ENCODE data around the gene CEBPB. TPM values are rescaled to one million over a fixed set of nuclear protein-coding genes. Genes with fewer than 3 reads are reported as not detected.
A peak's percentile ranks its signal among the peaks of the same experiment; 100 is the strongest.

The CEBPB gene
- total RNA-seq, 1 donor from 2014 or later, result 360 TPM

DNA sequence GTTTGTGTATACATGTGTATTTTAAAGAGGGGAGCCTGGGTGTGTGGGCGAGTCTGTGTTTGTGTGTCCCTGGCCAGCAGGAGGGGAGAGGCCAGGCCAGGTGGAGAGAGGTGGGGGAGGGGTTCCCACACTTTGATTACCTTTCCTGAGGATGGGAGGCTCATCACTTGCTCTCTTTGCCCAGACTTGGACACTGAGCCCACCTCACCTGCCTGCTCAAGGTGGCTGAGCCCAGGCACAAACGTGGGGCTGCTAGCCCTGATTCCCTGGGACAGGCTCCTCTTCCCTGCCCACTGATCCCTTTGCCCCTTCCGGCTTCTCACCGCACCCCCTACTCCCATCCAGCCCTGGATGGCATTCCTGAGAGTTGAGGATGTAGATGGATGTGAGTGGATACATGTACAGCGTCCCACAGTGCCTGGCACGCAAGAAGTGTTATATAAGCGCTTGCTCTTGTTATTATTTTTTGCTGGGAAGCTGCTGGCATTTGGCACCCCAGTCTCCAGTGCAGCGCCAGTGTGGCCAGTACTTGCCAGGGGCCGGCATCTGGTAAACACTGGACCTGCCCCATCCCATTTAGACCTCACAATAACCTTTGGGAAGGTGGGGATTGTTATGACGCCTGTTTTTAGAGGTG lies 2.7 kb downstream of the CEBPB start:
- DNase-seq (ENCODE audit: low spot score in 2 of 2), result no peak
- Histone ChIP-seq H3K36me3 (peaks cover 17 to 38% of the 10 kb centered on the region in 2 donors), H3K4me3 (peak overlapping the region; percentile 99), H3K27me3 (no peaks in the 10 kb centered on the region), H3K9me3 (no peaks in the 10 kb centered on the region), H3K4me1 (peaks cover 10 to 14% of the 10 kb centered on the region in 2 donors), H3K27ac (peak overlapping the region; percentile 99 to 100)
- TF ChIP-seq, protein P1, sequence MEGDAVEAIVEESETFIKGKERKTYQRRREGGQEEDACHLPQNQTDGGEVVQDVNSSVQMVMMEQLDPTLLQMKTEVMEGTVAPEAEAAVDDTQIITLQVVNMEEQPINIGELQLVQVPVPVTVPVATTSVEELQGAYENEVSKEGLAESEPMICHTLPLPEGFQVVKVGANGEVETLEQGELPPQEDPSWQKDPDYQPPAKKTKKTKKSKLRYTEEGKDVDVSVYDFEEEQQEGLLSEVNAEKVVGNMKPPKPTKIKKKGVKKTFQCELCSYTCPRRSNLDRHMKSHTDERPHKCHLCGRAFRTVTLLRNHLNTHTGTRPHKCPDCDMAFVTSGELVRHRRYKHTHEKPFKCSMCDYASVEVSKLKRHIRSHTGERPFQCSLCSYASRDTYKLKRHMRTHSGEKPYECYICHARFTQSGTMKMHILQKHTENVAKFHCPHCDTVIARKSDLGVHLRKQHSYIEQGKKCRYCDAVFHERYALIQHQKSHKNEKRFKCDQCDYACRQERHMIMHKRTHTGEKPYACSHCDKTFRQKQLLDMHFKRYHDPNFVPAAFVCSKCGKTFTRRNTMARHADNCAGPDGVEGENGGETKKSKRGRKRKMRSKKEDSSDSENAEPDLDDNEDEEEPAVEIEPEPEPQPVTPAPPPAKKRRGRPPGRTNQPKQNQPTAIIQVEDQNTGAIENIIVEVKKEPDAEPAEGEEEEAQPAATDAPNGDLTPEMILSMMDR (IDR thresholded peaks at IDR 0.05), result no peak
- intact Hi-C loops (cut with DNase I), result loop anchor here (5.0 kb wide), 1 partner anchor 129 kb away; no protein-coding TSS in a partner anchor

DNA sequence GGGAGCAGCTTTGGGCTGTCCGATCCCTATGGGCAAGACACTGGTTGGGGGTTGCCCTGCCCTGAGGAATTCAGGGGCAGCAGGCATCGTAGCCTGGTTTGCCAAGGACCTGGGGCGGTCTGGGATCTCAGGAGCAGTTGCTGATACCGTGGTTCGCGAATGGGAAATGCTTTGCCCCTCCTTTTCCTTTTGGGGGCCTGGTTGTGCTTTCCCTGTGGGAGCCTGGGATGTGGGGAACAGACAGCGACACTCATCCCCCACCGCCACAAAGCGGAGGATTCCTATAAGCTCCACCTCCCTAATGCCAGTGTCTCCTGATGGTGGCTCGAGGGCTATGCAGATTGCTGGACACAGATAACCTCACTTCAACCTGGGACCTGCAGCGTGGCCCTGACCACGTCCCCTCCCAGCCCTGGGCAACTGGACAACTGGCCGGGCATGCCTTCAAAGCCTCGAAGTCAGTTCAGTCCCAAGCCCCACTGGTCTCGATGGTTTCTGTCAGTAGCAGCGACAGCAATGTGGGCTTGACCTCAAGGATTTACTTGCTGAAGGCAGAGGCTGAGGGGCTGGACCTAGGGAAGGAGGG lies 3.3 kb downstream of the CEBPB start:
- TF ChIP-seq, protein P1 (IDR thresholded peaks at IDR 0.05), result no peak
- H3K36me3 ChIP-seq, result peaks cover 17 to 38% of the 10 kb centered on the region in 2 donors
- peak overlapping the region; percentile 99 for H3K4me3 ChIP-seq
- no peak for DNase-seq (ENCODE audit: low spot score in 2 of 2)
- H3K27me3 ChIP-seq, result no peaks in the 10 kb centered on the region
- intact Hi-C loops (cut with DNase I), result loop anchor here (5.0 kb wide), 1 partner anchor 128 kb away; no protein-coding TSS in a partner anchor
- H3K27ac ChIP-seq, result peak overlapping the region; percentile 99 to 100
- H3K9me3 ChIP-seq, result no peaks in the 10 kb centered on the region
- H3K4me1 ChIP-seq, result peaks cover 10 to 14% of the 10 kb centered on the region in 2 donors

DNA sequence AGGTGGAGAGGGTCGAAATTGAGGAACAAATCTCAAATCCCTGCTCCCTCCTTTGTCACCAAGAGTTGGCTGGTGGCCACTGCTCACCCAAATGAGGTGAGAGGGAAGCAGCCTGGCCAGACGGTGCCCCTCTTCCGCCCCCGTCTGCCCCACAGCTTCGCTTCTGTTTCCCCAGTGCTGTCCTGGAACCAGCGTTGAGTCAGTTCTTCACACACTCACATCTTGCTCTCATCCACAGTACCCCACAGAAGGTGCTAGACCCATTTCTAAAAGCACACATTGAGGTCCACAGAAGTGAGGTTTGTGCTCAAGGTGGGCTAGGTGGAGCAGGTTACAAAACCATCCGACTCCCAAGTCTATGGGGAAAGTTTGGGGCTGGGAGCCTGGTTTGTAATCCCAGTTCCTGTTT lies 3.8 kb downstream of the CEBPB start:
- TF ChIP-seq, protein P1 (IDR thresholded peaks at IDR 0.05), result no peak
- intact Hi-C loops (cut with DNase I), result loop anchor here (5.0 kb wide), 1 partner anchor 128 kb away; no protein-coding TSS in a partner anchor
- no peaks in the 10 kb centered on the region for H3K27me3 ChIP-seq
- peaks cover 17 to 41% of the 10 kb centered on the region in 2 donors for H3K36me3 ChIP-seq
- no peak for DNase-seq (ENCODE audit: low spot score in 2 of 2)
- no peaks in the 10 kb centered on the region for H3K9me3 ChIP-seq
- H3K27ac ChIP-seq, result peak overlapping the region; percentile 99 to 100
- H3K4me3 ChIP-seq, result peak overlapping the region; percentile 99
- peaks cover 10 to 14% of the 10 kb centered on the region in 2 donors for H3K4me1 ChIP-seq

DNA sequence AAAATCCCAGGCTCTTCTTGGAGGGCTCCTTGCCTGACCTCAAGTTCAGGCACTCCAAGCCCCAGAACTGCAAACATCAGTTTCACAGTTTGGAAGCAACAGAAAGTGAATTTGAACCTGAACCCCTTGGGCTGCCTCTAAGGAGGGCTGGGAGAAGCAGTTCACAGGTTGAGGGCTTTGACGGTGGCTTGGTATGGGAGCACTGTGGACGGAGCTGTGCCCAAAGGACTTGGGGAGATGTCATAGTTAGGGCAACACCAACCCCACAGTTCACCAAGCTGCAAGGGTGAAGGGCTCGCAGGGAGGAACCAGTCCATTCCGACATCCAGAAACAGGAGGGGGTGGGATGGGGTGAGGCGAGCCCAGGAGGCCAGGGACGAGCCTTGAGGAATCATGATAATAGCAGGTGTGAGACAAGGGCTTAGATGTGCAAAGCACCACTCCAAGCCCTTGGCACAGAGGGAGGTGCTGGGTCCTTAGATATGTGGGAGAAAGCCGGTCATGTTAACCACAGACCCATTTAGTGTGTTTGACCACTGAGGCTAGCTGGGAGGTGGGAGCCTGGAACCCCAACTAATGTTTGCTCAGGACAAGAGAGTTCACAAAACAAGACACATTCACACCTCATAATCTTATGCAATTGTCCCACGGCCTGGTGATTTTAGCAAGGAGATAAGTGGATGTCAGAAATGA lies 4.3 kb downstream of the CEBPB start:
- Histone ChIP-seq H3K9me3 (no peaks in the 10 kb centered on the region), H3K27ac (peak overlapping the region; percentile 99 to 100), H3K4me1 (peaks cover 9 to 12% of the 10 kb centered on the region in 2 donors), H3K4me3 (peak overlapping the region; percentile 99), H3K27me3 (no peaks in the 10 kb centered on the region), H3K36me3 (peaks cover 17 to 44% of the 10 kb centered on the region in 2 donors)
- DNase-seq (ENCODE audit: low spot score in 2 of 2), result no peak
- intact Hi-C loops (cut with DNase I), result loop anchor here (5.0 kb wide), 1 partner anchor 127 kb away; no protein-coding TSS in a partner anchor
- TF ChIP-seq, protein P1 (IDR thresholded peaks at IDR 0.05), result no peak

DNA sequence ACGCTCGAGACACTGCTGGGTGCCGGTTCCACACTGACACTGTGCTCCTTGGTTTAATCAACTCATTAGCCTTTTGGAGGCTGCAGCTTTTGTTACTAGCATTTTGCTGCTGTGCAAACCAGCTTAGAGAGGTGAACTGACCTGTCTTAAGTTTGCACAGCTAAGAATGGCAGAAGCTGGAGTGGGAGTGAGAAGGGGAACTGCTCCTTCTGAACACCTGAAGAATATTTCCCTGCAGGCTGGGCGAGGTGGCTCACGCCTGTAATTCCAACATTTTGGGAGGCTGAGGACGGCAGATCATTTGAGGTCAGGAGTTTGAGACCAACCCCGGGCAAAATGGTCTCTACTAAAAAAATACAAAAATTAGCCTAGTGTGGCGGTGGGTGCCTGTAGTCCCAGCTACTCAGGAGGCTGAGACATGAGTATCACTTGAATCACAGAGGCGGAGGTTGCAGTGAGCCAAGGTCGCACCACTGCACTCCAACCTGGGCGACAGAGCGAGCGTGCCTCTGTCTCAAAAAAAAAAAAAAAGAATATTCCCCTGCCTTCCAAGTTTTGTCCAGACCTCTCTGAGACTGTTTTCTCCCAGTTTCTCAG lies 5.0 kb downstream of the CEBPB start:
- peaks cover 17 to 44% of the 10 kb centered on the region in 2 donors for H3K36me3 ChIP-seq
- no peak for DNase-seq (ENCODE audit: low spot score in 2 of 2)
- peak overlapping the region in 1 of 2 donors; percentile 100 for H3K27ac ChIP-seq
- TF ChIP-seq, protein P1 (IDR thresholded peaks at IDR 0.05), result no peak
- intact Hi-C loops (cut with DNase I), result no loop called here
- no peaks in the 10 kb centered on the region for H3K9me3 ChIP-seq
- peak overlapping the region in 1 of 2 donors; percentile 99 for H3K4me3 ChIP-seq
- no peaks in the 10 kb centered on the region for H3K27me3 ChIP-seq
- peaks cover 8 to 11% of the 10 kb centered on the region in 2 donors for H3K4me1 ChIP-seq
